Superior temporal gyrus (tissue), 1 donor: Measurements from ENCODE around the gene GNAT1.

Experiments
- DNase-seq: peaks from one replicate; pipeline ENCODE4 v3.0.0-alpha.2; 2016; ENCODE audit errors: extremely low spot score

The GNAT1 gene

GRCh38 chr3:50190936-50191660, at the start of gene GNAT1:
Gene GNAT1 (plus strand): TSS chr3:50191610. CDS start chr3:50191726, 116 bp downstream.
- DNase-seq: no peak

DNA sequence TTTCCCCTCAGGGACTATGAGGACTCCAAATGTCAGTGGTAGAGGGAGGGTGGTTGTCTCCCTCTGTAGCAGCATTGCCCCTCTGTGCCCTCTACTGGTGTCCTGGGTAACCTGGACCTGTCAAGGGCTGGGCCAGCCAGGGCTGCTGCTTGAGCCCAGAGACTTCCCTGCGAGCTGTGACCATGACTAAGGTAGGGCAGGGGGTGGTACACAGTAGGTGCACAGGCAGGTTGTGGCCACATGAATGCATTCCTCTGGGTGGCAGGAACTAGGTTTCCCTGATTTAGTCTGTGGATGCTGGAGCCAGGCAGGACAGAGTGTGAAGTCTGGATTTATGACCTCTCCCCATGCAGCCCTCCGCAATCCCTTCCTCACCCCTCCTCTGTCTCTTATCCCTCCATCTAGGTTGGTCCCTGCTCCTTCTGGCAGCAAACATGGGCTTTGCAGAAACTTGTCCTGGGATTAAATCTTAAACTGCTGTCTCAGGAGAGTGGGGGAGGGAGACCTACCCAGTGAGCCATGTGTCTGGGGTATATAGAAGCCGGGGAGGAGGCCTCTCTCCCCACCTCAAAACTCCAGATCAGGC, 45.0 kb upstream of the GNAT1 start:
- DNase-seq: no peak

GRCh38 chr3:50147016-50147415, 44.4 kb upstream of the GNAT1 start:
- no peak for DNase-seq

GRCh38 chr3:50147447-50147846, 44.0 kb upstream of the GNAT1 start:
- no peak for DNase-seq

DNA sequence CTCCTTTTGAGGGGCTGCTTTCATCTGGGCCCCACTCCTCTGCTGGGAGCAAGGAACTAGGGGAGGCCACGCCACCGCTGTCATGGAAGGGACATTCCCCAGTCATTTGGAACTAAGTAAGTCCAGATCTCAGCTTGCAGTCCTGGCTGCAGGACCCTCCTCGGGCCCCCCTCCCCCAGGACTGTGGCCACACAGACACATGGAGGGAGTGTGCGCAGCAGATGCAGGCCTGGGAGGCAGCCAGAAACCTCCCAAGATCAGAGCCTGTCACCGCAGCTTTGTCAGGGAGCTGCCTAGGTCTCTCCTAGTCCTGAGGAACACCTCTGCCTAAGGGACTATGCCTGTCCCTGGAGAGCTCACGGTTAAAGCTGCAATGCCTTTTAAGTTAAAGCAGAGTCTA, 43.5 kb upstream of the GNAT1 start:
- DNase-seq: no peak

DNA sequence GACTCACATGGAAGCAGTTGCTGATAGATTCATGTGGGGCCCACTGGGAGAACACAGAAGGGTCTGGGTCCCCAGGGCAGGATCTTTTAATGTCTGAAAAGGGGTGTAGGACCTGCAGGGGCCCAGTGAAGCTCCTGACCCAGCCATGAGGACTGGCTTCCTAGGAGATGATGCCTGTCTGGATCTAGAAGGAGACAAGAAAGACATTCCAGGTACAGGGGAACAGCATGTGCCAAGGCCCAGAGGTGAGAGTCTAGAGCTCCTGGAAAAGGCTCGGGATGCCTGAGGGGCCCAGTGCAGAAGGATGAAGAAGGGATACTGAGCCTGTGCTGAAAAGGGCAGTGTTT, 41.0 kb upstream of the GNAT1 start:
- no peak for DNase-seq

GRCh38 chr3:50150863-50151686, 40.3 kb upstream of the GNAT1 start:
- no peak for DNase-seq

DNA sequence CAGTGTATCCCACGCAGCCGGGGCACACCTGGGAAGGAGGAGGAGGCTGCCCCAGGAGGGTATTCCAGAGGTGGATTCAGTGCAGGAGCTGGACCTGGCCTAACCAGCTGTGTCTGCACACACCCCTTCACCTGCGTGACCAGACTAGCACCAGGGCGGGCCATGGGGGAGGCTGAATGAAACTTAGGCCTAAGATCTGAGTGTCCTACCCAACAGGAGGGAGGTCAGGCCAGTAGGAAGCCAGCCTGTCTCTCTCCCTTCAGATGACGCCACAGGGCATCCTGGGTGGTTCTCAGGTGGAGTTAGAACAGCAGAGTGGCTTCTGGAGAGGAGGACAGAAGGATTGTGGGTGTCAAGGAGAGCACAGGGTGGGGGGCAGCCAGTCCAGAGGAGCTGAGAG, 39.7 kb upstream of the GNAT1 start:
- DNase-seq: no peak

GRCh38 chr3:50153782-50154475, 37.5 kb upstream of the GNAT1 start:
- no peak for DNase-seq

DNA sequence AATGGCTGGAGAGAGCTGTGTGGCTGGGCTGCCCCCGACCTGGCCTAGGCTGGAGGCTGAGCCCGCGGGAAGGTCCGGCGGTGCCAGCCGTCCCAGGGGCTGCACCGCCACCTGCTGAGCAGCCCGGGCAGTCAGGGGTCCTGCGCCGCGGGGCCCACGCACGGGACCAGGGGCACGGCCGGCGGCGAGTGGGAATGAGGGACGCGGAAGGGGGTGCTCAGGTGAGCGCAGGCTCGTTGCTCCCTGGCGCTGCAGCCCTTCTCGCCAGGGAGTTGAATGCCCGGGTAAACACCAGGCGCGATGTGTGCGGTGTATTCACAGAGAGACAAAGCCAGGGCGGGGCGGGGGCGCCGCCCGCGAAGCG, 37.0 kb upstream of the GNAT1 start:
- no peak for DNase-seq

GRCh38 chr3:50154840-50155490, 36.4 kb upstream of the GNAT1 start, which contains the start of gene SEMA3F:
Gene SEMA3F (plus strand): TSS chr3:50155324. CDS start chr3:50159623, 4,299 bp downstream.
- DNase-seq: no peak

- no peak for DNase-seq
Measured at GRCh38 chr3:50155491-50155878, 35.9 kb upstream of the GNAT1 start.

GRCh38 chr3:50155891-50156290, 35.5 kb upstream of the GNAT1 start:
- DNase-seq: no peak

GRCh38 chr3:50156549-50157493, 34.6 kb upstream of the GNAT1 start:
- no peak for DNase-seq

DNA sequence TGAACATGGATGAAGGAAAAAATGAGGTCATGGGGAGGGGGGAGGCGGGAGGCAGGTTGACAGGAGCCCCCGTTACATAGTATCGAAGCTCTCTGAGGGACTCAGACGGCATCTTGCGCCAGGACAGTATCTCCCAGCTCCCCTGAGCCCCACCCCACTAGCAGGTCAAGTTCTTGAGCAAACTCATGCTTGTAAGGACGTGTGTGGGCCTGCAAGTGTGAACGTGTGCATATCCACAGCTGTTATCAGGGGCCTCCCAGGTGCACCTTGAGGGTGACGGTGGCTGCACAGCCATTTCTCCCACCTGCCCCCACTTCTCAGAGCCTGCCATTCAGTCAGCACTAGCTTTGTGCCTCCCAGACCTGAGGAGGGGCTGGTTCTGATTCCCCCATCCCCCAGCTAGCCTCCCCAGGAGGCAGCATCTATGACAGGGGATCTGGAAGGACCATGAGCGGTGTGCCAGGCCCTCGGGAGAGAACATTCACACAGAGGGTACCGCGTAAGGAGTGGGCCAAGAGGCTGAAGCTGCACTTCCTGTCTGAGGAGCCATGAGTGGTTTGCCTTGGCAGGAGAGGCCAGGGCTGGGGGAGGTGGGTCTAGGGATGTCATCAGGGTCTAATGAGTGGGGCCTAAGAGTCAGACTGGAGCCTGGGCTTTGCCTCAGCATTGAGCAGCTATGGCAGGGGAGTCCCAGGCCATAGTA, 33.4 kb upstream of the GNAT1 start:
- DNase-seq: no peak

GRCh38 chr3:50158530-50159146, 32.8 kb upstream of the GNAT1 start:
- DNase-seq: no peak

- no peak for DNase-seq
Measured at GRCh38 chr3:50160561-50160983, 30.8 kb upstream of the GNAT1 start.

DNA sequence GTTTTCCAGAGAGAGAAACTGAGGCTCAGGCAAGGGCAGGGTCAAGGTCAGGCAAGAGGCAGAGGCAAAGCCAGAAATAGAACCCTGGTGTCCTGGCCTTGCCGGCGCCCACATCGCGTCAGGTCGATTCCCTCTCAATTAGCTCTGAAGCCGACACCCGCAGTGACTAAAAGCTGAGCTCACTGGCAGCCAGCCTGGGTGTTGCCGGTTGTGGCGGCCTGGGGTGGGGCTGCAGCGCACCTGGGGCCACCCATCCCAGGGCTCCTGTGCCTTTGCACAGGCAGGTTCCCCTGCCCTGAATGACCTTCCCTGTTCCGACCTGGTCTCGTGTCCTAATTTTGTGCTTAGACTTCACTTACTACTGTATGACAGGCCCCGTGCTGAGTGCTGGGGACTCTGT, 30.1 kb upstream of the GNAT1 start:
- no peak for DNase-seq
